HTERT RPE-1 (cell line): ENCODE measurements around the gene CKS1B.

Source experiments
- in situ Hi-C: fragments of 300-500 bp; cut with MboI; formaldehyde crosslinking; loops from 4 replicates; pipeline ENCODE4 v1.14.3; 2020; ENCODE audit warnings: low sequenced_read_pairs

The CKS1B gene

GRCh38 chr1:154974102-154974807 lies at the start of gene CKS1B:
CKS1B (plus strand) TSS chr1:154974681; CDS start chr1:154974746, 65 bp downstream.
- in situ Hi-C loops: no loop called here

- in situ Hi-C loops: no loop called here
Measured at GRCh38 chr1:154925335-154926170, 48.9 kb upstream of the CKS1B start.

- in situ Hi-C loops: no loop called here
Measured at GRCh38 chr1:154926201-154926600, 48.3 kb upstream of the CKS1B start.

- in situ Hi-C loops: no loop called here
Measured at GRCh38 chr1:154931940-154932487, 42.5 kb upstream of the CKS1B start.

GRCh38 chr1:154934358-154934948 lies 40.0 kb upstream of the CKS1B start:
- in situ Hi-C loops: no loop called here

GRCh38 chr1:154935749-154936554 lies 38.5 kb upstream of the CKS1B start:
- in situ Hi-C loops: no loop called here

GRCh38 chr1:154936555-154937084 lies 37.9 kb upstream of the CKS1B start, which contains the start of gene PMVK:
PMVK (minus strand) TSS chr1:154936719; CDS start chr1:154936685, 34 bp downstream.
- in situ Hi-C loops: no loop called here

- in situ Hi-C loops: no loop called here
Measured at GRCh38 chr1:154937085-154937987, 37.1 kb upstream of the CKS1B start.

GRCh38 chr1:154937988-154938386 lies 36.5 kb upstream of the CKS1B start:
- in situ Hi-C loops: no loop called here

GRCh38 chr1:154938604-154939399 lies 35.7 kb upstream of the CKS1B start:
- in situ Hi-C loops: no loop called here

- in situ Hi-C loops: no loop called here
Measured at GRCh38 chr1:154940213-154940560, 34.3 kb upstream of the CKS1B start.

- in situ Hi-C loops: no loop called here
Measured at GRCh38 chr1:154940651-154941194, 33.8 kb upstream of the CKS1B start.

GRCh38 chr1:154941333-154942013 lies 33.0 kb upstream of the CKS1B start:
- in situ Hi-C loops: no loop called here

GRCh38 chr1:154943649-154944400 lies 30.7 kb upstream of the CKS1B start:
- in situ Hi-C loops: no loop called here

GRCh38 chr1:154944401-154945159 lies 29.9 kb upstream of the CKS1B start:
- in situ Hi-C loops: no loop called here
